ENCODE results near the gene KLHDC8B.

DNA sequence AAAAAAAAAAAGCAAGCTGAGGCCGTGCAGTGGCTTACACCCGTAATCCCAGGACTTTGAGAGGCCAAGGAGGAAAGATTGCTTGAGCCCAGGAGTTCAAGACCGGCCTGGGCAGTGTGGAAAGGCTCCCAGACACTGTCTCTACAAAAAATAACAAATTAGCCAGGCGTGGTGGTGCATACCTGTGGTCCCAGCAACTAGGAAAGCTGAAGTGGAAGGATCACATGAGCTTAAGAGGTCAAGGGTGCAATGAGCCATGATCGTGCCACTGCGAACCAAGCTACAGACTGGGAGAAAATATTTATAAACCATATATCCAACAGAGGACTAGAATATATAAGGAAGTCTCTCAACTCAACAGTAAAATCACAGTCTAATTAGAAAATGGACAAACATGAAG lies 10.0 kb downstream of the KLHDC8B start:
- TF ChIP-seq, protein P1, sequence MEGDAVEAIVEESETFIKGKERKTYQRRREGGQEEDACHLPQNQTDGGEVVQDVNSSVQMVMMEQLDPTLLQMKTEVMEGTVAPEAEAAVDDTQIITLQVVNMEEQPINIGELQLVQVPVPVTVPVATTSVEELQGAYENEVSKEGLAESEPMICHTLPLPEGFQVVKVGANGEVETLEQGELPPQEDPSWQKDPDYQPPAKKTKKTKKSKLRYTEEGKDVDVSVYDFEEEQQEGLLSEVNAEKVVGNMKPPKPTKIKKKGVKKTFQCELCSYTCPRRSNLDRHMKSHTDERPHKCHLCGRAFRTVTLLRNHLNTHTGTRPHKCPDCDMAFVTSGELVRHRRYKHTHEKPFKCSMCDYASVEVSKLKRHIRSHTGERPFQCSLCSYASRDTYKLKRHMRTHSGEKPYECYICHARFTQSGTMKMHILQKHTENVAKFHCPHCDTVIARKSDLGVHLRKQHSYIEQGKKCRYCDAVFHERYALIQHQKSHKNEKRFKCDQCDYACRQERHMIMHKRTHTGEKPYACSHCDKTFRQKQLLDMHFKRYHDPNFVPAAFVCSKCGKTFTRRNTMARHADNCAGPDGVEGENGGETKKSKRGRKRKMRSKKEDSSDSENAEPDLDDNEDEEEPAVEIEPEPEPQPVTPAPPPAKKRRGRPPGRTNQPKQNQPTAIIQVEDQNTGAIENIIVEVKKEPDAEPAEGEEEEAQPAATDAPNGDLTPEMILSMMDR (IDR thresholded peaks at IDR 0.05; ENCODE audit: insufficient read depth, low read length) = no peak
- no peak for TF ChIP-seq GABPA (IDR thresholded peaks at IDR 0.05; ENCODE audit: low read depth)
- no peak for TF ChIP-seq POLR2AphosphoS5 (IDR thresholded peaks at IDR 0.05; ENCODE audit: low read depth)
- TF ChIP-seq, protein P2, sequence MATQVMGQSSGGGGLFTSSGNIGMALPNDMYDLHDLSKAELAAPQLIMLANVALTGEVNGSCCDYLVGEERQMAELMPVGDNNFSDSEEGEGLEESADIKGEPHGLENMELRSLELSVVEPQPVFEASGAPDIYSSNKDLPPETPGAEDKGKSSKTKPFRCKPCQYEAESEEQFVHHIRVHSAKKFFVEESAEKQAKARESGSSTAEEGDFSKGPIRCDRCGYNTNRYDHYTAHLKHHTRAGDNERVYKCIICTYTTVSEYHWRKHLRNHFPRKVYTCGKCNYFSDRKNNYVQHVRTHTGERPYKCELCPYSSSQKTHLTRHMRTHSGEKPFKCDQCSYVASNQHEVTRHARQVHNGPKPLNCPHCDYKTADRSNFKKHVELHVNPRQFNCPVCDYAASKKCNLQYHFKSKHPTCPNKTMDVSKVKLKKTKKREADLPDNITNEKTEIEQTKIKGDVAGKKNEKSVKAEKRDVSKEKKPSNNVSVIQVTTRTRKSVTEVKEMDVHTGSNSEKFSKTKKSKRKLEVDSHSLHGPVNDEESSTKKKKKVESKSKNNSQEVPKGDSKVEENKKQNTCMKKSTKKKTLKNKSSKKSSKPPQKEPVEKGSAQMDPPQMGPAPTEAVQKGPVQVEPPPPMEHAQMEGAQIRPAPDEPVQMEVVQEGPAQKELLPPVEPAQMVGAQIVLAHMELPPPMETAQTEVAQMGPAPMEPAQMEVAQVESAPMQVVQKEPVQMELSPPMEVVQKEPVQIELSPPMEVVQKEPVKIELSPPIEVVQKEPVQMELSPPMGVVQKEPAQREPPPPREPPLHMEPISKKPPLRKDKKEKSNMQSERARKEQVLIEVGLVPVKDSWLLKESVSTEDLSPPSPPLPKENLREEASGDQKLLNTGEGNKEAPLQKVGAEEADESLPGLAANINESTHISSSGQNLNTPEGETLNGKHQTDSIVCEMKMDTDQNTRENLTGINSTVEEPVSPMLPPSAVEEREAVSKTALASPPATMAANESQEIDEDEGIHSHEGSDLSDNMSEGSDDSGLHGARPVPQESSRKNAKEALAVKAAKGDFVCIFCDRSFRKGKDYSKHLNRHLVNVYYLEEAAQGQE (IDR thresholded peaks at IDR 0.05; ENCODE audit: insufficient replicate concordance, low read depth) = no peak
